Skeletal muscle tissue (tissue), 4 donors: ENCODE data around the gene ADARB1. TPM values are rescaled to one million over a fixed set of nuclear protein-coding genes. Genes with fewer than 3 reads are reported as not detected.

Experiments used
- H3K27ac ChIP-seq: one replicate; pipeline ENCODE4 v1.7.0; 2013; ENCODE audit warnings: mild to moderate bottlenecking, low read depth, low read length, inconsistent platforms
- H3K27me3 ChIP-seq, 3 donors: one replicate each; pipeline ENCODE4 v1.7.0; 2013; ENCODE audit warnings: low read length in 3 of 3; ENCODE audit not compliant: control insufficient read depth in 3 of 3, insufficient read depth in 3 of 3
- H3K36me3 ChIP-seq, 3 donors: one replicate each; pipeline ENCODE4 v1.7.0; 2013; ENCODE audit warnings: low read length in 3 of 3; ENCODE audit not compliant: control insufficient read depth in 3 of 3, insufficient read depth in 3 of 3
- H3K4me1 ChIP-seq, 3 donors: one replicate each; pipeline ENCODE4 v1.7.0; 2013; ENCODE audit warnings: low read length in 3 of 3, mild to moderate bottlenecking in 3 of 3; ENCODE audit not compliant: control insufficient read depth in 3 of 3, insufficient read depth in 3 of 3
- H3K4me3 ChIP-seq, 3 donors: one replicate each; pipeline ENCODE4 v1.7.0; 2013; ENCODE audit warnings: low read length in 3 of 3
- H3K9ac ChIP-seq, 3 donors: one replicate each; pipeline ENCODE4 v1.7.0; 2013; ENCODE audit warnings: low read length in 3 of 3, mild to moderate bottlenecking in 3 of 3, moderate library complexity in 2 of 3, low read depth in 1 of 3
- H3K9me3 ChIP-seq, 3 donors: one replicate each; pipeline ENCODE4 v1.7.0; 2013; ENCODE audit warnings: low read length in 3 of 3; ENCODE audit not compliant: control insufficient read depth in 3 of 3
- total RNA-seq: library from RNA; depleted of rRNA; stranded (reverse); fragments of >200 nt; gene quantifications from one replicate; pipeline ENCODE4 v1.2.3, GENCODE V29; 2014
- donor health status: Osteomylitis.

ADARB1 gene
- total RNA-seq, 1 donor from 2014 or later, result 16.2 TPM

DNA sequence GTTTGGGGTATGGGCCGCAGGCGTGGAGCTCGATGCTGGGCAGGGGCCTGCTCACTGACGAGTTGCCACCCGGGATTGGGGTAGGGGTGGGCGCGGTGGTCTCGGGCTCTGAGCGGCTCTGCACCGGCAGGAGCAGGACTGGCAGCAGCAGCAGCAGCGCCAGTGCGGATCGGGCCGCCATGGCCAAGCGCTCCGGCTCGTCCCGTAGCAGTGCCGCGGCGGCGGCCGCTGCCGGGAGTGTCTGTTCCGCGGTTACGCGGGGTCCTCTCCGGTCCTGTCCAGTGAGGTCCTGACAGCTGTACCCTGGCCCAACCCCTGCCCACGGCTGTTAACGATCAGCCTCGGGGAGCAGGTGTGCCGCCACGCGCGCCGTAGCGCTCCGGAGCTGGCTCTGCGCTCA, 26.5 kb downstream of the ADARB1 start:
- no peak overlapping the region for H3K9ac ChIP-seq
- no peaks in the 10 kb centered on the region for H3K9me3 ChIP-seq
- no peak overlapping the region for H3K27ac ChIP-seq
- H3K4me1 ChIP-seq, result peaks cover 38 to 55% (median 51%) of the 10 kb centered on the region in 3 donors
- H3K27me3 ChIP-seq, result no peaks in the 10 kb centered on the region
- no peaks in the 10 kb centered on the region for H3K36me3 ChIP-seq
- H3K4me3 ChIP-seq, result no peak overlapping the region

DNA sequence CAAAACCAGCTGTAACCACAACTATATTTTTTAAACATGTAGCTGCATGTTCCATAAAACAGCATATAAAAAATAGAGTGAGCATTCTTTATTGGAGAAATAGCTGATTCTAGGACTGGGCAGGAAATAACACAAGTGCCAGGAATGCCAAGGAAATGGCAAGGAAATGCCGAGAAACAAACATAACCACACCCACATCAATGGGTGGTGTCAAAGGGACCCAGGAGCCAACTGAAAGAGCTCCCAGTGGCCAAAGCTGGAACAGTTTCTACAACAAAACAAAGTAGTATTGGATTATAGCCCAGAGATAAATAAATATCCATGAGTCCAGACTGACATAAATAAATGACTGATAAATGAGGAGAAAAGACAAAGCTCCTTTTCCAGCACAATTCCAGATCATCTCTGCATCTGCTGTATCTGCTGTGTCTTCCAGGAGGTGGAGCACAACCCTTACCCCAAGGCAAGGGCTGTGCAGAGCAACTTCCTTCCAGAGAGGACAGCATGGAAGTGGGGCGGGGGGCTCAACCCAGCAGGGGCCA, 28.1 kb downstream of the ADARB1 start:
- no peaks in the 10 kb centered on the region for H3K27me3 ChIP-seq
- no peak overlapping the region for H3K4me3 ChIP-seq
- H3K27ac ChIP-seq, result no peak overlapping the region
- H3K9ac ChIP-seq, result no peak overlapping the region
- H3K9me3 ChIP-seq, result no peaks in the 10 kb centered on the region
- H3K36me3 ChIP-seq, result no peaks in the 10 kb centered on the region
- H3K4me1 ChIP-seq, result peaks cover 42 to 51% (median 47%) of the 10 kb centered on the region in 3 donors

DNA sequence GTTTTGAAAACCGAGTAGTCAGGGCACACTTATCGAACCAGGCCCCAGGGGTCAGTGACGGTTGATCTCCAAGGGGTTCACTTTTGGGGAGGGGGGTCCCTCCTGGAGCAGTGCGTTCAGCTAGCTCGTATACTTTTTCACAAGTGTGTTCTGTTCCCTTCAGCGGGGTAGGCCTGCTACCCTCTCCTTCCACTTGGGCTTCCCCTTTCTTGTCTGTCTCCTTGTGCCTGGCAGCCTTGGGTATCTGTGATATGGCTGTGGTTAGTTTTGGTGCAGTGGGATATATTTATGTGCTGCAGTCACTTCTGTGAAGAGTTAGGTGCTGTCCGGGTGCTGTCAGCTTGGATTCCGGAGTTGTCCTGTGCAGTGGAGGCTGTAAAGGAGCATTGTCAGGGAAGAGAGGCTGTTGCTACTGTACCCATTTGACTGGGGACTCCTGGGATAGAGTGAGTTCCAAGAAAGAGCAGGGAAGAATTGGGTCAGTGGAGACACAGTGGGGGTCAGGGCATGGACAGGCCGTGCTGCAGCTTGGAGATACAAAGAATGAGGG, 29.7 kb downstream of the ADARB1 start:
- H3K4me1 ChIP-seq, result peaks cover 33 to 38% (median 34%) of the 10 kb centered on the region in 3 donors
- peak overlapping the region in 1 of 3 donors; percentile 51 for H3K9ac ChIP-seq
- H3K27me3 ChIP-seq, result no peaks in the 10 kb centered on the region
- H3K9me3 ChIP-seq, result no peaks in the 10 kb centered on the region
- no peak overlapping the region for H3K4me3 ChIP-seq
- H3K27ac ChIP-seq, result no peak overlapping the region
- no peaks in the 10 kb centered on the region for H3K36me3 ChIP-seq

DNA sequence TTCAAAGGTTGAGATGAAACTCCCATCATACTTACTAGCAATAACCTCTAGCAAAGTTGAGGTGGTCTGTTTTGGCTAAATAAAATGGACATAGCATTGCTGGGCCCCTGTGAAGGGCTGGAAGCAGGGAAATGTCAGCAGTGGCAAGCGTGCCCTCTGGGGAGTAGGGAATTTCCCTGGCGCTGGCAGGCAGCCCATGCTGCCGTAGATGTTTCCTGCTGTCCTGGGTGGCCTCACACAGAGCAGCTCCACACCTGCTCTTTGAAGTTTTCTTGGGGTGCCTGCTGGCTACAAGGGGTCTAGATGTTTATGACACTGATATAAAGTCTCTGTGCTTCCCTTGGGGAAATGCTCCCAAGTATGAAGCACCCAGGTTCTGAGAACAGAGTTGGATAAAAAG, 30.2 kb downstream of the ADARB1 start:
- no peak overlapping the region for H3K27ac ChIP-seq
- peak overlapping the region in 1 of 3 donors; percentile 51 for H3K9ac ChIP-seq
- no peaks in the 10 kb centered on the region for H3K36me3 ChIP-seq
- no peaks in the 10 kb centered on the region for H3K9me3 ChIP-seq
- no peaks in the 10 kb centered on the region for H3K27me3 ChIP-seq
- peak overlapping the region in 1 of 3 donors; percentile 8 for H3K4me3 ChIP-seq
- peaks cover 30 to 42% (median 35%) of the 10 kb centered on the region in 3 donors for H3K4me1 ChIP-seq

DNA sequence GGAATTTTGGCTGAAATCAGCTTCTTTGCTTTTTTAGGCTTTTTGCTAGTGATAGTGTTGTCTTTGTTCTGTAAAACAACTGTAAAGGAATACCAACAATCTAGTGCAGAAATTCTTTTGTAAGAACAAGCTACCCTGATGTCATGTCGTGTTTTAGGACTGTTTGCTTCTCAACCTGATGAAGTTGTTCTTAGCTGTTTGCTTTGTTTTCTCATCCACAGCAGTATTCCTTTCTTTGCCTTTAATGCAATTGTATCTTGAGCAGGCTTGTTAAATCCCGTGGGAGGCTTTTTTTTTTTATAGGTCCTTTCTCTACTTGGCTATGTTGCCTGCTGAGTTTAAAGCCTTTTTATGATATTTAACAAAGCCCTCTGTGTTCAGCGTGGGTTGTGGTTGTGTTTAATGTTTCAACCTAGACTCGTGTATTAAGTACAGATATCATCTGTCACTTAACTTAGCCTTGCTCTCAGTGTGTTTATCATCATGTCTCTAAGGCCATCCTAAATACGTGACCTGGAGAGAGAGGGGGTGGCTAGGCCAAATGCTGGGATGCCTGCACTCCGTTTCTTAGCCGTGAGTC, 31.6 kb downstream of the ADARB1 start:
- no peak overlapping the region for H3K4me3 ChIP-seq
- peaks cover 36 to 50% (median 39%) of the 10 kb centered on the region in 3 donors for H3K4me1 ChIP-seq
- H3K27ac ChIP-seq, result no peak overlapping the region
- H3K36me3 ChIP-seq, result no peaks in the 10 kb centered on the region
- H3K9me3 ChIP-seq, result no peaks in the 10 kb centered on the region
- no peaks in the 10 kb centered on the region for H3K27me3 ChIP-seq
- no peak overlapping the region for H3K9ac ChIP-seq

DNA sequence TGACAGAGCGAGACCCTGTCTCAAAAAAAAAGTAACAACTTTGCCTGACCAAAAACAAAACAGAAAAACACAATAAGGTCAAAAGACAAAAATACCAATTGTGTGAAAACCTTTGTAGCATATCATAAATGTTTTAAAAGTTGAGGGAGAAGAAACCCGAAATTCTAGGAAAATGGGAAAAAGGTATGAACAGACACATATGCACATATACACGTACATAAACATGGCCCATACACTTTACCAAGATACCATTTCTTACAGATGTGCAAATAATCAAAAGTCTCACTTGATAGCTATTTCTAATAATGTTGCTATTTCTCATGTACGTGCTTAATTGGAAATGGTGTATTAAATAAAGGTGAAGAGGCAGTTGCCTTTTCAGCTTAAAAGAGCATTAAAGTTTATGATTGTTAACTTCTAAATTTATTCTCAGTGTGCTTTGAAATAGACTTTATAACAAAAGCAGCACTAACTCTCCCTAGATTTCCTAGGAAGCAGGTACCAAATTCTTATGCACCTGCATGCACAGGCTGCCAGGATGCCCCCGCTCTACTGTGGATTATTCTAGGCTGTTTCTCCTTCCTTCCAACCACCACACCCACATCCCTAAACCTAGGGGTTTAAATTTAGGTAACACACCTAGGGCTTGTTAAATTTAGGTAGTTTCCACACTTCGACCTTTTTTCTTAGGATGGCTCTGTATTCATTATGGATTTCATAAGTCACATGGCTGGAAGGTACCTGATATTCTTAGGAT, 33.8 kb downstream of the ADARB1 start:
- H3K9me3 ChIP-seq, result no peaks in the 10 kb centered on the region
- no peaks in the 10 kb centered on the region for H3K27me3 ChIP-seq
- H3K4me1 ChIP-seq, result peaks cover 27 to 59% (median 29%) of the 10 kb centered on the region in 3 donors
- no peak overlapping the region for H3K9ac ChIP-seq
- no peak overlapping the region for H3K4me3 ChIP-seq
- no peak overlapping the region for H3K27ac ChIP-seq
- no peaks in the 10 kb centered on the region for H3K36me3 ChIP-seq

DNA sequence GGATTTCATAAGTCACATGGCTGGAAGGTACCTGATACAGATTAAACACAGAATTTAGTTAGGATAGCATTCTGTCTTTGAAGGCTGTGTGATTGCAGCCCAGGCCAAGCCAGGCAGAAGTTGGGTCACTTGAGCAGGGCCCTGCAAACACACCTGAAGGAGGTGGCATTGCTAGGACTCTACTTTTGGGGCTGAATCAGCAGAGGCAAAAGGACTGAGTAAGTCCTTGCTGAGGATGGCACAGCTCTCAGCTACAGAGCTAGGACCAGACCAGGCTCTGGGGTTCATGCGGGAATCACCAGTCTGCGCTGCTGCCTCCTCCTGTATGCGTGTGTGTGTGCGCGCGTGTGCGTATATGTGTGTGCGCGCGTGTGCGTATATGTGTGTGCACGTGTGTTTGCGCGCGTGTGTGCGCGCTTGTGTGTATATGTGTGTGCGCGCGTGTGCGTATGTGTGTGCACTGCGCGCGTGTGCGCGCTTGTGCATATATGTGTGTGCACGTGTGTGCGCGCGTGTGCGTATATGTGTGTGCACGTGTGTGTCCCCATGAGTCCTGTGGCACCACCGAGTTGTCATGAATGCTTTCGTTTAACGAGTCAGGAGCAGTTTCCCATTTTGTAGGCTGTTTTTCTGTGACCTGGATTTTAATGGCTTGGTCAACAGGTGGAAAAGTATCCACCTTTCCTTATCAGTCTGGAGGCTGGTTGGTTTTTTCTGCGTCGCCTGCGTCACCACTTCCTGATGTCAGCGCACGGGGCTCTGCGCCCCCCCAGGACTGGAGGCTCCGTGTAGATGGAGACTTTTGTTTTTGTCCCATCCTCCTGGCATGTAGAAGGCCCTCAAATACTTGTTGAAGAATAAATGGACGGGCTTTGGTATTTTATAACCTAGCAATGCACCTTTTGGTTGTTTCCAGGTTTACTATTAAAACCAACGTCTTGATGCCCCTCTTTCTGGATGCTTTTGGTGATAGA, 34.7 kb downstream of the ADARB1 start:
- Histone ChIP-seq H3K4me1 (peaks cover 23 to 58% (median 29%) of the 10 kb centered on the region in 3 donors), H3K27me3 (no peaks in the 10 kb centered on the region), H3K9ac (no peak overlapping the region), H3K27ac (peak overlapping the region; percentile 4), H3K4me3 (peak overlapping the region in 1 of 3 donors; percentile 41), H3K9me3 (no peaks in the 10 kb centered on the region), H3K36me3 (no peaks in the 10 kb centered on the region)

DNA sequence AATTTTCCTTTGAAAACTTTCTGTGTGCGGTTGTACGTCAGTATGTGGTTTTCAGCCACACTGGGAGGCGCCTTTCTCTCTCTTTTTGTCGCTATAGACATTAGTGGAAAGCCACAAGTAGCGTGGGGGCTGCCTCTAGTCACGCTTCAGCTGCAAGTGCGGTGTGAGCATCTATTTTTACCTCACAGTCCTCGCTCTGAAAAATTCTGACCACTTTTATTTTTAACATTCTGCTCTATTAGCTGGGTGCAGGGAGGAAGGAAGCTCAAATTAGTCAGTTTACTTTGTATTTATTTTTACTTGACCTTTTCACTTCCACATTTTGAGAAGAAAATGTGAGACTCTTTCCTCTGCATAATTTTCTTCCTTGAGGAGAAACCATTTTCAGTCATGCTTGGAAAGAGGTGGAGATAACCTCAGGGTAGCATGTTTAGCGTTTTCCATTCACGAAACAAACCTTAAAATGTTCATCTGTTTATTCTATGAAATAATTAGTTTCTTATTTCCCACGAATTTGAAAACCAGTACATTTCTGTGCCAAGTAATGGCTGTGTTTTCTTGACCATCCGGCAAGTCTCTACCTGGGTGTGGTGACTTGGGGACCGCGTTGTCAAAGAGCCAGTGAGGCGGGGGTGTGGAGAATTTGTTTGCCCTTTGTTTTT, 35.6 kb downstream of the ADARB1 start:
- Histone ChIP-seq H3K36me3 (peaks cover 0 to 2% (median 0%) of the 10 kb centered on the region in 3 donors), H3K9ac (no peak overlapping the region), H3K27me3 (no peaks in the 10 kb centered on the region), H3K9me3 (no peaks in the 10 kb centered on the region), H3K4me3 (peak overlapping the region in 2 of 3 donors; percentile 20 to 41), H3K4me1 (peaks cover 17 to 57% (median 30%) of the 10 kb centered on the region in 3 donors), H3K27ac (peak overlapping the region; percentile 4)
